Peyer's patch (tissue), 4 donors: ENCODE results near the gene TBXA2R.

ENCODE experiments used
- POLR2A ChIP-seq, 2 donors: fragments of 450-650 bp; IDR thresholded peaks; one replicate each; pipeline ENCODE4 v1.5.1; 2017; ENCODE audit warnings: antibody characterized with exemption in 2 of 2, mild to moderate bottlenecking in 2 of 2, moderate library complexity in 2 of 2
- TF ChIP-seq, protein P1 (sequence below), 6 experiments: fragments of 450-650 bp in 4 of 6; fragments of 200-600 bp in 2 of 6; sonication (generic) in 1 of 6; IDR thresholded peaks; one replicate each; pipeline ENCODE4 v1.5.1; 2017 to 2019; ENCODE audit warnings: antibody characterized with exemption in 6 of 6, mild to moderate bottlenecking in 3 of 6, moderate library complexity in 1 of 6

DNA sequence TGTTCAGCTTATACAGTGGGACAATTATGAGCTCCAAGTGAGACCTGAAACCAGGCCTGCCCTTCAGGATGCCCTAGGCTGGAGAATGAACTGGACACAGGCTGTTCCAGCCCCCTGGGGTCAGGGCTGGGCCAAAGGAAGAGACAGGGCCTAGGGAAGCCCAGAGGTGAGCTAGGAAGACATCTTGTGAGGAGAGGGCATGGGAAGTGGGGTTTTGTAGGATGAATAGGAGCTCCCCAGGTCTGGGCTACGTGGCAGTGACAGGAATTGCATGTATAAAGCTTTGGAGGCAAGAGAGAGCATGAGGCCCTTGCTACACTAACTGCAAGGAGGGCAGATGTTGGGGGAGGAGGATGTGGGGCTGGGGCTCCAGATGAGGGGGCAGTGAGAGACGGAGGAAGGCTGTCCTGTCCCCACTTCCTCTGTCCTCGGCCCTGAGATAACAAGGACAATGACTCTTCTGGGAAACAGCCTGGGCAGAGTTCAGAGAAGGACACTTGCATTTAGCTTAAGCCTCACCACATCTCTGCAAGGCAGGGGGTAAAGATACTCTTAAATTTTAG is 1.5 kb upstream of the TBXA2R start:
- TF ChIP-seq, protein P1, sequence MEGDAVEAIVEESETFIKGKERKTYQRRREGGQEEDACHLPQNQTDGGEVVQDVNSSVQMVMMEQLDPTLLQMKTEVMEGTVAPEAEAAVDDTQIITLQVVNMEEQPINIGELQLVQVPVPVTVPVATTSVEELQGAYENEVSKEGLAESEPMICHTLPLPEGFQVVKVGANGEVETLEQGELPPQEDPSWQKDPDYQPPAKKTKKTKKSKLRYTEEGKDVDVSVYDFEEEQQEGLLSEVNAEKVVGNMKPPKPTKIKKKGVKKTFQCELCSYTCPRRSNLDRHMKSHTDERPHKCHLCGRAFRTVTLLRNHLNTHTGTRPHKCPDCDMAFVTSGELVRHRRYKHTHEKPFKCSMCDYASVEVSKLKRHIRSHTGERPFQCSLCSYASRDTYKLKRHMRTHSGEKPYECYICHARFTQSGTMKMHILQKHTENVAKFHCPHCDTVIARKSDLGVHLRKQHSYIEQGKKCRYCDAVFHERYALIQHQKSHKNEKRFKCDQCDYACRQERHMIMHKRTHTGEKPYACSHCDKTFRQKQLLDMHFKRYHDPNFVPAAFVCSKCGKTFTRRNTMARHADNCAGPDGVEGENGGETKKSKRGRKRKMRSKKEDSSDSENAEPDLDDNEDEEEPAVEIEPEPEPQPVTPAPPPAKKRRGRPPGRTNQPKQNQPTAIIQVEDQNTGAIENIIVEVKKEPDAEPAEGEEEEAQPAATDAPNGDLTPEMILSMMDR (IDR thresholded peaks at IDR 0.05) = no peak
- no peak for TF ChIP-seq POLR2A (IDR thresholded peaks at IDR 0.05)
